ENCODE measurements around the gene MORN5. TPM values are rescaled to one million over a fixed set of nuclear protein-coding genes. Genes with fewer than 3 reads are reported as not detected.

The MORN5 gene
- total and polyA plus RNA-seq, 4 donors: not detected

- 87% methylated on average over 7 of the region's 7 CpGs for WGBS
These were observed 30.8 kb upstream of the MORN5 start for GRCh38 chr9:122128969-122129343.

GRCh38 chr9:122129969-122130368 lies 29.7 kb upstream of the MORN5 start:
- DNase-seq (ENCODE audit: low spot score): no peak
- Histone ChIP-seq H3K27ac (ENCODE audit: low read depth in 1 of 2, low read length in 2 of 2) (no peak overlapping the region), H3K9ac (ENCODE audit: low read depth in 1 of 2, low read length in 2 of 2) (no peak overlapping the region), H3K27me3 (ENCODE audit: control insufficient read depth in 4 of 4, insufficient read depth in 4 of 4, low read length in 3 of 4) (peaks cover 0 to 6% (median 2%) of the 10 kb centered on the region in 4 donors), H3K9me3 (ENCODE audit: control insufficient read depth in 4 of 4, low read length in 3 of 4) (no peaks in the 10 kb centered on the region), H3K4me3 (ENCODE audit: low read depth in 1 of 3, low read length in 3 of 3) (no peak overlapping the region), H3K36me3 (ENCODE audit: control insufficient read depth in 4 of 4, insufficient read depth in 3 of 4, low read depth in 1 of 4, low read length in 3 of 4) (no peaks in the 10 kb centered on the region), H3K4me1 (ENCODE audit: control insufficient read depth in 4 of 4, insufficient read depth in 4 of 4, low read length in 3 of 4) (peaks cover 0 to 15% (median 3%) of the 10 kb centered on the region in 4 donors)
- WGBS: 93% methylated on average over 2 of the region's 2 CpGs
- TF ChIP-seq RAD21 (IDR thresholded peaks at IDR 0.05) (no peak), RXRA (IDR thresholded peaks at IDR 0.05) (no peak), ATF3 (IDR thresholded peaks at IDR 0.05) (no peak), TAF1 (conservative IDR thresholded peaks at IDR 0.05) (no peak), HNF4G (IDR thresholded peaks at IDR 0.05) (no peak), MAX (IDR thresholded peaks at IDR 0.05) (no peak)

More at GRCh38 chr9:122128969-122129343, 30.8 kb upstream of the MORN5 start:
- no peak overlapping the region for H3K4me3 ChIP-seq (ENCODE audit: low read depth in 1 of 3, low read length in 3 of 3)
- peaks cover 0 to 6% (median 2%) of the 10 kb centered on the region in 4 donors for H3K27me3 ChIP-seq (ENCODE audit: control insufficient read depth in 4 of 4, insufficient read depth in 4 of 4, low read length in 3 of 4)
- TF ChIP-seq RAD21 (IDR thresholded peaks at IDR 0.05) (no peak), MAX (IDR thresholded peaks at IDR 0.05) (no peak), EGR1 (IDR thresholded peaks at IDR 0.05; ENCODE audit: low read depth in 2 of 2) (no peak), NR2F2 (IDR thresholded peaks at IDR 0.05) (no peak), ATF3 (IDR thresholded peaks at IDR 0.05) (no peak), TAF1 (conservative IDR thresholded peaks at IDR 0.05) (no peak)
- H3K4me1 ChIP-seq (ENCODE audit: control insufficient read depth in 4 of 4, insufficient read depth in 4 of 4, low read length in 3 of 4): peaks cover 0 to 15% (median 3%) of the 10 kb centered on the region in 4 donors
- no peak overlapping the region for H3K9ac ChIP-seq (ENCODE audit: low read depth in 1 of 2, low read length in 2 of 2)
- no peak for DNase-seq (ENCODE audit: low spot score)
- H3K27ac ChIP-seq (ENCODE audit: low read depth in 1 of 2, low read length in 2 of 2): no peak overlapping the region
- H3K9me3 ChIP-seq (ENCODE audit: control insufficient read depth in 4 of 4, low read length in 3 of 4): no peaks in the 10 kb centered on the region
- H3K36me3 ChIP-seq (ENCODE audit: control insufficient read depth in 4 of 4, insufficient read depth in 3 of 4, low read depth in 1 of 4, low read length in 3 of 4): no peaks in the 10 kb centered on the region

- Histone ChIP-seq H3K9me3 (ENCODE audit: control insufficient read depth in 4 of 4, low read length in 3 of 4) (no peaks in the 10 kb centered on the region), H3K36me3 (ENCODE audit: control insufficient read depth in 4 of 4, insufficient read depth in 3 of 4, low read depth in 1 of 4, low read length in 3 of 4) (no peaks in the 10 kb centered on the region), H3K4me3 (ENCODE audit: low read depth in 1 of 3, low read length in 3 of 3) (no peak overlapping the region), H3K4me1 (ENCODE audit: control insufficient read depth in 4 of 4, insufficient read depth in 4 of 4, low read length in 3 of 4) (peaks cover 0 to 10% (median 2%) of the 10 kb centered on the region in 4 donors), H3K27me3 (ENCODE audit: control insufficient read depth in 4 of 4, insufficient read depth in 4 of 4, low read length in 3 of 4) (peaks cover 0 to 6% (median 2%) of the 10 kb centered on the region in 4 donors), H3K9ac (ENCODE audit: low read depth in 1 of 2, low read length in 2 of 2) (no peak overlapping the region), H3K27ac (ENCODE audit: low read depth in 1 of 2, low read length in 2 of 2) (no peak overlapping the region)
- no peak for DNase-seq (ENCODE audit: low spot score)
- 75% methylated on average over 4 of the region's 4 CpGs for WGBS
- TF ChIP-seq HNF4A (conservative IDR thresholded peaks at IDR 0.05): no peak
- TF ChIP-seq NR2F2 (IDR thresholded peaks at IDR 0.05): no peak
- no peak for TF ChIP-seq JUND (IDR thresholded peaks at IDR 0.05)
- TF ChIP-seq FOXA1 (IDR thresholded peaks at IDR 0.05): no peak
- no peak for TF ChIP-seq YY1 (IDR thresholded peaks at IDR 0.05)
- no peak for TF ChIP-seq CTCF (IDR thresholded peaks at IDR 0.05; ENCODE audit: low read depth, low read length, missing input control)
- TF ChIP-seq HNF4G (IDR thresholded peaks at IDR 0.05): no peak
- no peak for TF ChIP-seq GABPA (IDR thresholded peaks at IDR 0.05 in 1 of 2, conservative IDR thresholded peaks at IDR 0.05 in 1 of 2)
- TF ChIP-seq MAX (IDR thresholded peaks at IDR 0.05): no peak
- TF ChIP-seq TAF1 (conservative IDR thresholded peaks at IDR 0.05): no peak
- no peak for TF ChIP-seq RAD21 (IDR thresholded peaks at IDR 0.05)
- TF ChIP-seq RXRA (IDR thresholded peaks at IDR 0.05): no peak
- no peak for TF ChIP-seq EGR1 (IDR thresholded peaks at IDR 0.05; ENCODE audit: low read depth in 2 of 2)
- no peak for TF ChIP-seq ATF3 (IDR thresholded peaks at IDR 0.05)
- TF ChIP-seq SP1 (IDR thresholded peaks at IDR 0.05): no peak
- TF ChIP-seq REST (IDR thresholded peaks at IDR 0.05): no peak
- no peak for TF ChIP-seq ZBTB33 (IDR thresholded peaks at IDR 0.05)
- no peak for TF ChIP-seq FOXA2 (IDR thresholded peaks at IDR 0.05)
These were observed 28.9 kb upstream of the MORN5 start for GRCh38 chr9:122130837-122131236.

All from liver (tissue), 9 donors.